Measurements from ENCODE around the gene DEFB125.
"Not testable (repeated sequence)": the region's sequence is repeated elsewhere in the genome, so short reads cannot be mapped to it uniquely, and the experiment has no call there.

DEFB125 gene

GRCh38 chr20:64766-65322, 22.6 kb upstream of the DEFB125 start:
- no peak for TF ChIP-seq CTCF (IDR thresholded peaks at IDR 0.05; ENCODE audit: low read depth, low read length, missing control alignments)
- no peak for DNase-seq (ENCODE audit: low read depth)
- no peak overlapping the region for H3K4me3 ChIP-seq (ENCODE audit: low read depth, low read length)

- no peak for TF ChIP-seq CTCF (IDR thresholded peaks at IDR 0.05; ENCODE audit: low read depth, low read length, missing control alignments)
- DNase-seq (ENCODE audit: low read depth), result no peak
- no peak overlapping the region for H3K4me3 ChIP-seq (ENCODE audit: low read depth, low read length)
Measured at GRCh38 chr20:77231-77630, 10.2 kb upstream of the DEFB125 start.

- no peak for DNase-seq (ENCODE audit: low read depth)
- H3K4me3 ChIP-seq (ENCODE audit: low read depth, low read length), result no peak overlapping the region
- no peak for TF ChIP-seq CTCF (IDR thresholded peaks at IDR 0.05; ENCODE audit: low read depth, low read length, missing control alignments)
Measured at GRCh38 chr20:78338-78737, 9.1 kb upstream of the DEFB125 start.

- no peak overlapping the region for H3K4me3 ChIP-seq (ENCODE audit: low read depth, low read length)
- no peak for DNase-seq (ENCODE audit: low read depth)
- no peak for TF ChIP-seq CTCF (IDR thresholded peaks at IDR 0.05; ENCODE audit: low read depth, low read length, missing control alignments)
Measured at GRCh38 chr20:79565-79964, 7.9 kb upstream of the DEFB125 start.

GRCh38 chr20:90651-91050, 3.2 kb downstream of the DEFB125 start:
- no peak for DNase-seq (ENCODE audit: low read depth)
- no peak for TF ChIP-seq CTCF (IDR thresholded peaks at IDR 0.05; ENCODE audit: low read depth, low read length, missing control alignments)
- H3K4me3 ChIP-seq (ENCODE audit: low read depth, low read length), result no peak overlapping the region

GRCh38 chr20:93641-94040, 6.2 kb downstream of the DEFB125 start:
- DNase-seq (ENCODE audit: low read depth), result no peak
- TF ChIP-seq CTCF (IDR thresholded peaks at IDR 0.05; ENCODE audit: low read depth, low read length, missing control alignments), result no peak
- no peak overlapping the region for H3K4me3 ChIP-seq (ENCODE audit: low read depth, low read length)

- no peak for TF ChIP-seq CTCF (IDR thresholded peaks at IDR 0.05; ENCODE audit: low read depth, low read length, missing control alignments)
- H3K4me3 ChIP-seq (ENCODE audit: low read depth, low read length), result no peak overlapping the region
- no peak for DNase-seq (ENCODE audit: low read depth)
Measured at GRCh38 chr20:95215-95614, 7.7 kb downstream of the DEFB125 start.

- DNase-seq (ENCODE audit: low read depth); H3K4me3 ChIP-seq (ENCODE audit: low read depth, low read length): not testable (repeated sequence)
Measured at GRCh38 chr20:97691-98090, 10.2 kb downstream of the DEFB125 start.

All from GM12864 (cell line).